HCT116 (cell line): ENCODE results near the gene SPON1. TPM values are rescaled to one million over a fixed set of nuclear protein-coding genes. Genes with fewer than 3 reads are reported as not detected.
A peak's percentile ranks its signal among the peaks of the same experiment; 100 is the strongest.

Source experiments
- ATAC-seq: fragments of 200-7000 bp; cut with Tn5 transposase; 2 replicates; pipeline ENCODE4 v1.9.1; 2020; ENCODE audit warnings: mild to moderate bottlenecking, moderate library complexity
- BruUV-seq: library from RNA; stranded (reverse); fragments of 400-500 nt; replicated peaks from 2 replicates; lab custom pipeline; 2021; lab: Mats Ljungman, UMichigan
- CTCF ChIA-PET: fragments of 300-600 bp; sonication (Branson Sonifier 250); formaldehyde crosslinking; loops from one replicate; lab custom pipeline; 2021; ENCODE audit warnings: antibody characterized with exemption; lab: Charles Lee
- POLR2A ChIA-PET: fragments of 300-600, 350-600 bp; sonication (Branson Sonifier 250); formaldehyde crosslinking; loops from one replicate; lab custom pipeline; 2021; ENCODE audit warnings: antibody characterized with exemption; lab: Charles Lee
- RAD21 ChIA-PET, 2 experiments: fragments of 300-600 bp; sonication (Branson Sonifier 250); formaldehyde crosslinking; loops; one replicate each; lab custom pipeline; 2023; ENCODE audit warnings: low total read pairs in 2 of 2; ENCODE audit not compliant: uncharacterized antibody in 2 of 2, unreplicated experiment in 2 of 2, low non-redundant PET in 1 of 2; lab: Charles Lee
- DNase-seq: peaks from one replicate; pipeline ENCODE4 v3.0.0-alpha.2; 2010; ENCODE audit warnings: low read depth, low spot score
- H2AFZ ChIP-seq: fragments of 200-600 bp; shearing (Covaris generic), sonication (generic); 2 replicates; pipeline ENCODE4 v1.6.1; 2017; ENCODE audit warnings: low read depth, mixed run types, mixed read lengths, antibody characterized with exemption, low read length; ENCODE audit not compliant: poor library complexity, severe bottlenecking
- H3K27ac ChIP-seq: 2 replicates; pipeline ENCODE4 v1.5.1; 2012; ENCODE audit warnings: low read depth, low read length
- H3K27me3 ChIP-seq: fragments of 200-600 bp; sonication (generic); 2 replicates; pipeline ENCODE4 v1.6.1; 2016; ENCODE audit warnings: mixed run types, low read length, mixed read lengths; ENCODE audit not compliant: insufficient read depth
- H3K36me3 ChIP-seq, 2 experiments: fragments of 200-500 bp in 1 of 2; fragments of 200-600 bp in 1 of 2; sonication (Bioruptor generic) in 1 of 2; sonication (generic) in 1 of 2; 2 replicates each; pipeline versions ENCODE4 v1.5.1 to v1.6.1; 2014 to 2016; ENCODE audit warnings: low read length in 2 of 2, inconsistent platforms in 1 of 2, mixed read lengths in 1 of 2, mixed run types in 1 of 2; ENCODE audit not compliant: insufficient read depth in 2 of 2, control insufficient read depth in 1 of 2
- H3K4me1 ChIP-seq, 2 experiments: fragments of 200-600 bp in 1 of 2; sonication (generic) in 1 of 2; 2 replicates each; pipeline versions ENCODE4 v1.5.1 to v1.6.1; 2012 to 2017; ENCODE audit warnings: low read length in 2 of 2, inconsistent platforms in 1 of 2, mild to moderate bottlenecking in 1 of 2, mixed read lengths in 1 of 2, mixed run types in 1 of 2, moderate library complexity in 1 of 2; ENCODE audit not compliant: insufficient read depth in 2 of 2, control insufficient read depth in 1 of 2
- H3K4me2 ChIP-seq: fragments of 200-600 bp; sonication (generic); 2 replicates; pipeline ENCODE4 v1.6.1; 2017; ENCODE audit warnings: mixed run types, low read length, mixed read lengths
- H3K4me3 ChIP-seq, 2 experiments: fragments of 200-600 bp in 1 of 2; sonication (generic) in 1 of 2; replicated peaks in 1 of 2; 2 replicates each; pipeline ENCODE4 v1.5.1; 2011 to 2016; ENCODE audit warnings: low read length in 2 of 2, control low read depth in 1 of 2, low read depth in 1 of 2, mild to moderate bottlenecking in 1 of 2, mixed read lengths in 1 of 2, mixed run types in 1 of 2
- H3K79me2 ChIP-seq: fragments of 200-600 bp; sonication (generic); 2 replicates; pipeline ENCODE4 v1.6.1; 2017; ENCODE audit warnings: mild to moderate bottlenecking, mixed run types, low read length, moderate library complexity, mixed read lengths; ENCODE audit not compliant: insufficient read depth
- H3K9ac ChIP-seq: fragments of 200-600 bp; sonication (generic); 2 replicates; pipeline ENCODE4 v1.6.1; 2016; ENCODE audit warnings: low read length, mixed read lengths
- H3K9me2 ChIP-seq: fragments of 200-600 bp; sonication (generic), shearing (Covaris generic); 2 replicates; pipeline ENCODE4 v1.6.1; 2017; ENCODE audit warnings: mixed run types, mild to moderate bottlenecking, moderate library complexity; ENCODE audit not compliant: insufficient read depth
- H3K9me3 ChIP-seq, 2 experiments: fragments of 200-500 bp in 1 of 2; fragments of 200-600 bp in 1 of 2; sonication (Bioruptor generic) in 1 of 2; sonication (generic) in 1 of 2; 2 replicates each; pipeline ENCODE4 v1.6.1; 2014 to 2017; ENCODE audit warnings: low read length in 2 of 2, mixed read lengths in 2 of 2, inconsistent platforms in 1 of 2, low read depth in 1 of 2, mild to moderate bottlenecking in 1 of 2, mixed run types in 1 of 2, moderate library complexity in 1 of 2; ENCODE audit not compliant: control insufficient read depth in 1 of 2, insufficient read depth in 1 of 2
- H4K20me1 ChIP-seq: fragments of 200-600 bp; sonication (generic), shearing (Covaris generic); 2 replicates; pipeline ENCODE4 v1.6.1; 2017; ENCODE audit warnings: mixed run types, mild to moderate bottlenecking, moderate library complexity; ENCODE audit not compliant: insufficient read depth
- CBX3 ChIP-seq: IDR thresholded peaks from 2 replicates; pipeline ENCODE4 v1.6.1; 2012; ENCODE audit warnings: low read depth
- CEBPB ChIP-seq: IDR thresholded peaks from 2 replicates; pipeline ENCODE4 v1.6.1; 2012; ENCODE audit warnings: low read depth
- EGR1 ChIP-seq: IDR thresholded peaks from 2 replicates; pipeline ENCODE4 v1.6.1; 2012; ENCODE audit warnings: low read depth
- FOSL1 ChIP-seq: IDR thresholded peaks from 2 replicates; pipeline ENCODE4 v1.6.1; 2012; ENCODE audit warnings: low read depth
- POLR2AphosphoS5 ChIP-seq: IDR thresholded peaks from 2 replicates; pipeline ENCODE4 v1.6.1; 2011; ENCODE audit warnings: mild to moderate bottlenecking, low read depth, low read length, moderate library complexity
- REST ChIP-seq: IDR thresholded peaks from 2 replicates; pipeline ENCODE4 v1.6.1; 2012; ENCODE audit warnings: low read depth
- intact Hi-C: fragments of 100-400 bp; cut with micrococcal nuclease; formaldehyde crosslinking; loops from 2 replicates; pipeline ENCODE4 v1.10.0; 2022
- total RNA-seq: library from RNA; stranded (reverse); gene quantifications from one replicate; pipeline ENCODE4 v1.2.1, GENCODE V29; 2021; ENCODE audit not compliant: unreplicated experiment
- TF ChIP-seq, protein P1 (sequence below): IDR thresholded peaks from 2 replicates; pipeline ENCODE4 v1.6.1; 2011; ENCODE audit warnings: mild to moderate bottlenecking, low read length, moderate library complexity; ENCODE audit not compliant: insufficient replicate concordance; ENCODE audit errors: extremely low read depth
- TF ChIP-seq, protein P2 (sequence below), 3 experiments: fragments of 200-600 bp in 1 of 3; sonication (generic) in 1 of 3; IDR thresholded peaks in 2 of 3; conservative IDR thresholded peaks in 1 of 3; 2 replicates each; pipeline ENCODE4 v1.5.1; 2012 to 2017; ENCODE audit warnings: low read depth in 2 of 3, low read length in 2 of 3, antibody characterized with exemption in 1 of 3, borderline replicate concordance in 1 of 3, control low read depth in 1 of 3, mild to moderate bottlenecking in 1 of 3, mixed read lengths in 1 of 3, mixed run types in 1 of 3, moderate library complexity in 1 of 3; ENCODE audit not compliant: insufficient read depth in 1 of 3

The SPON1 gene
- total RNA-seq, 1 experiment from 2014 or later: 0.17 TPM

DNA sequence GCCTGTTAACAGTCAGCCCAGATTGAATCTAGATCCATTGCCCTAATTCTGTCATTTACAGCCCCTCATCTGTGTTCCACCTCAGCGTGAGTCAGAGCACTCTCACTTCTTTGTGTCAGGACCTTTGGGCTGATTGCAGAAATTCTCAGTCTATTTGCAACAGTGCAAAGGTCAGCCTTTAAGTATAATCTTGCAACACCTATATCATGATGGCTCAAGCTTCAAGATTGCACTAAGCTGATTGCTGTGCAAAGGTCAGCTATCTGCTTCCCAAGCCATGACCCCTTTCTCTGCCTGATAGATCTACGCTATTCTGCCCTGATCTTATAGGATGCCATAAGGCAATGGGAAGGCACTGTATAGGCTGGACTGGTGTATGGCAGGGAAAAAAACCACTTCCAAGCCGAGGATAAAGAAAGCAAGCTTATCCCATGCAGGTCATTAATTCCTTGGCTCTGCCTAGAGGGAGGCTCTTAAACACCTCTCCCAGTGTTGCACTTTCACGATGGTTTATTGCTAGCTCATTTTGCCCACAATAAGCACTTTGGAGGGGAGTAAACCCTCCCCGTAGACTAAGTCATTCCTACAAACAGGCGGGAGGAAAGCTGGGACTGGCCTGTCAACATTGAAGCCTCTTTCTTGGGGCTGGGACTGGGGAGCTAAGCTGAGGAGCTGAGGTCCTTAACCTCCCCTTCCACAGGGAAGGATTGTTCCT, 295.9 kb downstream of the SPON1 start:
- H3K4me2 ChIP-seq: peak overlapping the region; percentile 31
- intact Hi-C loops: no loop called here
- H2AFZ ChIP-seq: no peak overlapping the region

More for the DNA sequence above, 295.9 kb downstream of the SPON1 start:
- H3K9ac ChIP-seq: no peak overlapping the region
- BruUV-seq: no TSS peak
- H4K20me1 ChIP-seq: no peaks in the 10 kb centered on the region
- H3K79me2 ChIP-seq: no peaks in the 10 kb centered on the region
- peak; percentile 87 for TF ChIP-seq CEBPB
- TF ChIP-seq, protein P1, sequence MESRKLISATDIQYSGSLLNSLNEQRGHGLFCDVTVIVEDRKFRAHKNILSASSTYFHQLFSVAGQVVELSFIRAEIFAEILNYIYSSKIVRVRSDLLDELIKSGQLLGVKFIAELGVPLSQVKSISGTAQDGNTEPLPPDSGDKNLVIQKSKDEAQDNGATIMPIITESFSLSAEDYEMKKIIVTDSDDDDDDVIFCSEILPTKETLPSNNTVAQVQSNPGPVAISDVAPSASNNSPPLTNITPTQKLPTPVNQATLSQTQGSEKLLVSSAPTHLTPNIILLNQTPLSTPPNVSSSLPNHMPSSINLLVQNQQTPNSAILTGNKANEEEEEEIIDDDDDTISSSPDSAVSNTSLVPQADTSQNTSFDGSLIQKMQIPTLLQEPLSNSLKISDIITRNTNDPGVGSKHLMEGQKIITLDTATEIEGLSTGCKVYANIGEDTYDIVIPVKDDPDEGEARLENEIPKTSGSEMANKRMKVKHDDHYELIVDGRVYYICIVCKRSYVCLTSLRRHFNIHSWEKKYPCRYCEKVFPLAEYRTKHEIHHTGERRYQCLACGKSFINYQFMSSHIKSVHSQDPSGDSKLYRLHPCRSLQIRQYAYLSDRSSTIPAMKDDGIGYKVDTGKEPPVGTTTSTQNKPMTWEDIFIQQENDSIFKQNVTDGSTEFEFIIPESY: no peak
- TF ChIP-seq CBX3: no peak
- TF ChIP-seq REST: no peak
- peak; percentile 60 for TF ChIP-seq FOSL1
- TF ChIP-seq EGR1: no peak
- TF ChIP-seq, protein P2, sequence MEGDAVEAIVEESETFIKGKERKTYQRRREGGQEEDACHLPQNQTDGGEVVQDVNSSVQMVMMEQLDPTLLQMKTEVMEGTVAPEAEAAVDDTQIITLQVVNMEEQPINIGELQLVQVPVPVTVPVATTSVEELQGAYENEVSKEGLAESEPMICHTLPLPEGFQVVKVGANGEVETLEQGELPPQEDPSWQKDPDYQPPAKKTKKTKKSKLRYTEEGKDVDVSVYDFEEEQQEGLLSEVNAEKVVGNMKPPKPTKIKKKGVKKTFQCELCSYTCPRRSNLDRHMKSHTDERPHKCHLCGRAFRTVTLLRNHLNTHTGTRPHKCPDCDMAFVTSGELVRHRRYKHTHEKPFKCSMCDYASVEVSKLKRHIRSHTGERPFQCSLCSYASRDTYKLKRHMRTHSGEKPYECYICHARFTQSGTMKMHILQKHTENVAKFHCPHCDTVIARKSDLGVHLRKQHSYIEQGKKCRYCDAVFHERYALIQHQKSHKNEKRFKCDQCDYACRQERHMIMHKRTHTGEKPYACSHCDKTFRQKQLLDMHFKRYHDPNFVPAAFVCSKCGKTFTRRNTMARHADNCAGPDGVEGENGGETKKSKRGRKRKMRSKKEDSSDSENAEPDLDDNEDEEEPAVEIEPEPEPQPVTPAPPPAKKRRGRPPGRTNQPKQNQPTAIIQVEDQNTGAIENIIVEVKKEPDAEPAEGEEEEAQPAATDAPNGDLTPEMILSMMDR (IDR thresholded peaks at IDR 0.05 in 2 of 3, conservative IDR thresholded peaks at IDR 0.05 in 1 of 3; ENCODE audit: borderline replicate concordance in 1 of 3, insufficient read depth in 1 of 3, low read depth in 2 of 3, low read length in 2 of 3): no peak
- no peak for TF ChIP-seq POLR2AphosphoS5
- CTCF ChIA-PET: interaction anchor here (1.0 kb wide), 1 partner anchor 8 kb away, joined by 4 read pairs; no protein-coding TSS in a partner anchor
- no peaks in the 10 kb centered on the region for H3K9me3 ChIP-seq
- ATAC-seq (peak; percentile 57), DNase-seq (peak; percentile 26)
- peaks cover 3 to 17% of the 10 kb centered on the region in 2 experiments; a peak in 2 of 4 replicates for H3K4me1 ChIP-seq
- H3K27me3 ChIP-seq: no peaks in the 10 kb centered on the region
- H3K9me2 ChIP-seq: no peaks in the 10 kb centered on the region
- H3K4me3 ChIP-seq: no peak overlapping the region
- POLR2A ChIA-PET: no interaction called here
- no peaks in the 10 kb centered on the region for H3K36me3 ChIP-seq
- RAD21 ChIA-PET: no interaction called here
- no peak overlapping the region for H3K27ac ChIP-seq
